Measurements from ENCODE around the gene SYNCRIP.
"Not testable (repeated sequence)": the region's sequence is repeated elsewhere in the genome, so short reads cannot be mapped to it uniquely, and the experiment has no call there.

The SYNCRIP gene

DNA sequence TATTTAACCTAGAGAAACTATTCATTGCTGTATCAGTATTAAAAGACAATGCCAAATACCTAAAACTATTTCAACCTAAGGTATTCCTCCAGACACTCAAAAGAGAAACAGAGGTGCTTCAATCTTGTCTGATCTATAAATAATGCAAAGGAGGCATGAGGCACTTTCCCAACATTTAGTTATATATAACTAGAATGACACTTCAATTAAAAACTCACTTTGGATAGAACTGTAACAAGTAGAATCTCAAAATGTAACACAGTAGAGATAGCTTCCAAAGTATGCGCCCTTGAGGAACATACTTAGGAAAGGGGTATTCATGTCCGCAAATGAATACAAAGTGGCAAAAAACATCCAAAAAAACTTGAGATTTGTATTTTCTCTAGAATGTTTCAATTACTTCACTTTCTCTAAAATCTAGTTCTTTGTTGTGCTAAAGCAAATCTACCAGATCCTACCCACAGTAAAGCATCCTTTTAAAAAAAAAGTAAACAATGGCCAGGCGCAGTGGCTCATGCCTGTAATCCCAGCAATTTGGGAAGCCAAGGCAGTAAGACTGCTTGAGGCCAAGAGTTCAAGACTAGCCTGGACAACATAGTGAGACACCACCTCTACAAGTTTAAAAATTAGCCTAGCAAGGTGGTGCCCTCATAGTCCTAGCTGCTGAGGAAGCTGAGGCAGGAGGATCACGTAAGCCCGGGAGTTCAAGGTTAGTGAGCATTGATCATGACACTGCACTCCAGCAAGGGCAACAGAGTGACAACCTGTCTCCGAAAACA, 10.3 kb downstream of the SYNCRIP start:
- Histone ChIP-seq H3K27me3 (ENCODE audit: insufficient read depth, low read length) (no peaks in the 10 kb centered on the region), H3K27ac (ENCODE audit: low read depth, low read length) (no peak overlapping the region), H3K36me3 (ENCODE audit: insufficient read depth, low read length) (peaks cover 64% of the 10 kb centered on the region), H3K4me1 (ENCODE audit: control insufficient read depth, insufficient read depth, low read length, unreplicated experiment) (peaks cover 15% of the 10 kb centered on the region), H3K4me3 (ENCODE audit: low read depth, low read length) (no peak overlapping the region), H2AFZ (ENCODE audit: low read length, unreplicated experiment) (no peak overlapping the region), H3K79me2 (ENCODE audit: control insufficient read depth, insufficient read depth, low read length, unreplicated experiment) (peaks cover 92% of the 10 kb centered on the region)

DNA sequence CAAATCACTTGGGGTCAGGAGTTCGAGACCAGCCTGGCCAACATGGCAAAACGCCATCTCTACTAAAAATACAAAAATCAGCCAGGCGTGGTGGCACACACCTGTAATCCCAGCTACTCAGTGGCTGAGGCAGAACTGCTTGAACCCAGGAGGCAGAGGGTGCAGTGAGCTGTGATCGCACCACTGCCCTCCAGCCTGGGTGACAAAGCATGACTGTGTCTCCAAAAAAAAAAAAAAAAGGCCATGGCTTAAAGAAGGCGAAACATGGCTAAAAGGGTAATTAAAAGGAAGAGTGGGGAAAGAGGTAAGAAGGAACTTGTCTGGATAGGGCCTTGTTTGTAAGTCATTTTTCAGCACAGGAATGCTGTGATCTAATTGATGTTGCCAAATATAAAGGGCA, 11.6 kb downstream of the SYNCRIP start:
- not testable (repeated sequence) for H2AFZ ChIP-seq (ENCODE audit: low read length, unreplicated experiment); H3K4me1 ChIP-seq (ENCODE audit: control insufficient read depth, insufficient read depth, low read length, unreplicated experiment); H3K27me3 ChIP-seq (ENCODE audit: insufficient read depth, low read length); H3K4me3 ChIP-seq (ENCODE audit: low read depth, low read length); H3K27ac ChIP-seq (ENCODE audit: low read depth, low read length)
- peaks cover 92% of the 10 kb centered on the region for H3K79me2 ChIP-seq (ENCODE audit: control insufficient read depth, insufficient read depth, low read length, unreplicated experiment)
- H3K36me3 ChIP-seq (ENCODE audit: insufficient read depth, low read length): peaks cover 63% of the 10 kb centered on the region

GRCh38 chr6:85628353-85628752, 14.3 kb downstream of the SYNCRIP start:
- Histone ChIP-seq H2AFZ (ENCODE audit: low read length, unreplicated experiment) (no peak overlapping the region), H3K4me1 (ENCODE audit: control insufficient read depth, insufficient read depth, low read length, unreplicated experiment) (peaks cover 7% of the 10 kb centered on the region), H3K79me2 (ENCODE audit: control insufficient read depth, insufficient read depth, low read length, unreplicated experiment) (peaks cover 94% of the 10 kb centered on the region), H3K27ac (ENCODE audit: low read depth, low read length) (no peak overlapping the region), H3K27me3 (ENCODE audit: insufficient read depth, low read length) (no peaks in the 10 kb centered on the region), H3K4me3 (ENCODE audit: low read depth, low read length) (no peak overlapping the region), H3K36me3 (ENCODE audit: insufficient read depth, low read length) (peaks cover 50% of the 10 kb centered on the region)

DNA sequence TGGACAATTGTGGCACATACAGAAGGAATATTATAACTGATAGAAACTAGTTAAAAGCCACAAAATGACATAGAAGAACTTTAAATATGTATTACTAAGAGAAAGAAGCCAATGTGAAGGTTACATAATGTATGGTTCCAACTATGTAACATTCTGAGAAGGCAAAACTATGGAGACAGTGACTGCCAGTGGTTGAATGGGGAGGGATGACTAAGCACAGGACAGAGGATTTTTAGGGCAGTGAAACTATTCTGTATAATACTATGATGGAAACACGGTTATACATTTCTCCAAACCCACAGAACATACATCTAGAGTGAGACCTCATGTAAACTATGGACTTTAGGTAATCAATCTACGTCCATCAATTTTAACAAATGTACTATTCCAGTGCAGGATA, 22.4 kb downstream of the SYNCRIP start:
- H2AFZ ChIP-seq (ENCODE audit: low read length, unreplicated experiment): no peak overlapping the region
- peaks cover 72% of the 10 kb centered on the region for H3K36me3 ChIP-seq (ENCODE audit: insufficient read depth, low read length)
- peak overlapping the region; percentile 24 for H3K27ac ChIP-seq (ENCODE audit: low read depth, low read length)
- no peak overlapping the region for H3K4me3 ChIP-seq (ENCODE audit: low read depth, low read length)
- H3K79me2 ChIP-seq (ENCODE audit: control insufficient read depth, insufficient read depth, low read length, unreplicated experiment): peaks cover 89% of the 10 kb centered on the region
- no peaks in the 10 kb centered on the region for H3K27me3 ChIP-seq (ENCODE audit: insufficient read depth, low read length)
- H3K4me1 ChIP-seq (ENCODE audit: control insufficient read depth, insufficient read depth, low read length, unreplicated experiment): peaks cover 18% of the 10 kb centered on the region

GRCh38 chr6:85614780-85615179, 27.9 kb downstream of the SYNCRIP start:
- Histone ChIP-seq H3K27me3 (ENCODE audit: insufficient read depth, low read length) (no peaks in the 10 kb centered on the region), H3K4me3 (ENCODE audit: low read depth, low read length) (no peak overlapping the region), H3K27ac (ENCODE audit: low read depth, low read length) (no peak overlapping the region), H2AFZ (ENCODE audit: low read length, unreplicated experiment) (no peak overlapping the region), H3K79me2 (ENCODE audit: control insufficient read depth, insufficient read depth, low read length, unreplicated experiment) (peaks cover 54% of the 10 kb centered on the region), H3K4me1 (ENCODE audit: control insufficient read depth, insufficient read depth, low read length, unreplicated experiment) (no peaks in the 10 kb centered on the region), H3K36me3 (ENCODE audit: insufficient read depth, low read length) (peaks cover 89% of the 10 kb centered on the region)

GRCh38 chr6:85612690-85613474, 29.8 kb downstream of the SYNCRIP start:
- Histone ChIP-seq H3K27me3 (ENCODE audit: insufficient read depth, low read length) (no peaks in the 10 kb centered on the region), H3K79me2 (ENCODE audit: control insufficient read depth, insufficient read depth, low read length, unreplicated experiment) (peaks cover 37% of the 10 kb centered on the region), H3K4me1 (ENCODE audit: control insufficient read depth, insufficient read depth, low read length, unreplicated experiment) (no peaks in the 10 kb centered on the region), H3K4me3 (ENCODE audit: low read depth, low read length) (no peak overlapping the region), H3K27ac (ENCODE audit: low read depth, low read length) (no peak overlapping the region), H3K36me3 (ENCODE audit: insufficient read depth, low read length) (peaks cover 78% of the 10 kb centered on the region), H2AFZ (ENCODE audit: low read length, unreplicated experiment) (no peak overlapping the region)

DNA sequence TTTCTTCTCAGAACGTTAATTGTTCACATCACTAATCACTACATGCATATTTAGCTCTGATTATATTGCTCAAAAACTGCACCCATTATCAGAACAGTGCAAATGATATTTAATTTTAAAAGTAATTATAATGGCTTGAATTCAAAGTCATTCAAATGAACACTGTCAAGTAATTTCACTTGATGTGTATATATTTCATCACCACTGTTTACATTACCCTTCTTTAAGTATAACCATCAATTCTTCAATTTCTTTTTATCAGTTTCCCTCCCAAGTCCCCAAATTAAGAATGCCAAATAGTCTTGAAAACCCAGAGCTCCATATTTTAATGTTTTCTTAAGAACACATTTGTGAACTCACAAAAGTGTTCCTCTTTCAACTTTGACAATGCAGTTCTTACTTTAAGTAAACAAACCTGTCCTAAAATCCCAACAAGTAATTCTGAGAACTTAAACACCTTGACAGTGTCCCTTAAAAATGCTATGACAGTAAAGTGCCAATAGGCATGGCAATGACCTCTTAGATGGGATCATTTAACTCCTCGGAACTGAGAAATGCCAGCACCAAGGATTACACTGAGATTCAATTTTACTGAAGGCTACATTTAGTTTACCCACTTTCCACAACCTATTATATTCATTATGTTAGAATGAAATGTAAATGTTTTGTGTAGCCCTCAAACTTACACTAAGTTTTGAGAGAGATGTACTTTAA, 32.3 kb downstream of the SYNCRIP start:
- Histone ChIP-seq H3K4me1 (ENCODE audit: control insufficient read depth, insufficient read depth, low read length, unreplicated experiment) (no peaks in the 10 kb centered on the region), H3K27ac (ENCODE audit: low read depth, low read length) (no peak overlapping the region), H3K4me3 (ENCODE audit: low read depth, low read length) (no peak overlapping the region), H3K79me2 (ENCODE audit: control insufficient read depth, insufficient read depth, low read length, unreplicated experiment) (peaks cover 16% of the 10 kb centered on the region), H3K36me3 (ENCODE audit: insufficient read depth, low read length) (peaks cover 74% of the 10 kb centered on the region), H3K27me3 (ENCODE audit: insufficient read depth, low read length) (no peaks in the 10 kb centered on the region), H2AFZ (ENCODE audit: low read length, unreplicated experiment) (no peak overlapping the region)

DNA sequence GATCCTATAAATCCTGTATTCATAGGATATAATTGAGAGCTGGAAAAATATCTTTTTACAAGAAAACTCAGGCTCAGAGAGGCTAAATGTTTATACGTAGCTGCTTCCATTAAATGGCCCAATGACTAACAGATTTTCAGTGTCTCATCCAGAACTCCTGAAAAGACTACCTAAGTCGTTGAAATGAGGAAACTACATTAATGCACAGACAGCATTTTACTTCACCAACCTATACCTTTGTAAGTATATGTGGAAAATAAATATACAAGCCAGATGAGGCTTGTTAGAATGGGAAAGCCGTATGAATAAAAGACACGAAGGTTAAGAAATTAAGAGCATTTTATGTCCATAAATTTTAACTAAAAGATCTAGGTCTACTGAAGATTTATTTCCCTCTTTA, 40.6 kb downstream of the SYNCRIP start:
- no peak overlapping the region for H3K27ac ChIP-seq (ENCODE audit: low read depth, low read length)
- H3K79me2 ChIP-seq (ENCODE audit: control insufficient read depth, insufficient read depth, low read length, unreplicated experiment): no peaks in the 10 kb centered on the region
- H2AFZ ChIP-seq (ENCODE audit: low read length, unreplicated experiment): no peak overlapping the region
- no peak overlapping the region for H3K4me3 ChIP-seq (ENCODE audit: low read depth, low read length)
- H3K27me3 ChIP-seq (ENCODE audit: insufficient read depth, low read length): no peaks in the 10 kb centered on the region
- no peaks in the 10 kb centered on the region for H3K4me1 ChIP-seq (ENCODE audit: control insufficient read depth, insufficient read depth, low read length, unreplicated experiment)
- peaks cover 12% of the 10 kb centered on the region; the same call in 1 of the 2 replicates for H3K36me3 ChIP-seq (ENCODE audit: insufficient read depth, low read length)

DNA sequence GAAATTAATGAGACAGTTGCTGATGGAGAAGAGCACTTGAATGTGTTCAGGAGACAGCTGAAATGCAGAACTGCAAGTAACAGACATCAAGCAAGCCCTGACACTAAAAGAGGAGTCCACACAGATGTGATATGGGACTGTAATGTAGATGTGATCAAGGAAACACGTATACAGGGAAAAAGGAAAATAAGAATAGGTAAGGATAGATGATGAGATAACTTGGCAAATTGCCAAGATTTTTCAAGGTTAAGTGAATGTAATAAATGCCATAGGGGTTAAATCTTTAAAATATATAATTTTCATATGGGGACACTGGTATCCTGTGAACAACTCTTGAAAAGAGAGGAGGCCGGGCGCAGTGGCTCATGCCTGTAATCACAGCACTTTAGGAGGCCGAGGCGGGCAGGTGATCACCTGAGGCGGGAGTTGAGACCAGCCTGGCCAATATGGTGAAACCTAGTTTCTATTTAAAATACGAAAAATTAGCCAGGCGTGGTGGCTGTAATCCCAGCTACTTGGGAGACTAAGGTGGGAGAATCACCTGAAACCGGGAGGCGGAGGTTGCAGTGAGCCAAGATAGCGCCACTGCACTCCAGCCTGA, 41.9 kb downstream of the SYNCRIP start:
- Histone ChIP-seq H3K36me3 (ENCODE audit: insufficient read depth, low read length) (0 out of 2 replicates have a peak, but pooled peaks cover 2% of the 10 kb centered on the region), H3K27ac (ENCODE audit: low read depth, low read length) (no peak overlapping the region), H3K27me3 (ENCODE audit: insufficient read depth, low read length) (no peaks in the 10 kb centered on the region), H3K79me2 (ENCODE audit: control insufficient read depth, insufficient read depth, low read length, unreplicated experiment) (no peaks in the 10 kb centered on the region), H2AFZ (ENCODE audit: low read length, unreplicated experiment) (no peak overlapping the region), H3K4me3 (ENCODE audit: low read depth, low read length) (no peak overlapping the region), H3K4me1 (ENCODE audit: control insufficient read depth, insufficient read depth, low read length, unreplicated experiment) (peaks cover under 1% of the 10 kb centered on the region)

DNA sequence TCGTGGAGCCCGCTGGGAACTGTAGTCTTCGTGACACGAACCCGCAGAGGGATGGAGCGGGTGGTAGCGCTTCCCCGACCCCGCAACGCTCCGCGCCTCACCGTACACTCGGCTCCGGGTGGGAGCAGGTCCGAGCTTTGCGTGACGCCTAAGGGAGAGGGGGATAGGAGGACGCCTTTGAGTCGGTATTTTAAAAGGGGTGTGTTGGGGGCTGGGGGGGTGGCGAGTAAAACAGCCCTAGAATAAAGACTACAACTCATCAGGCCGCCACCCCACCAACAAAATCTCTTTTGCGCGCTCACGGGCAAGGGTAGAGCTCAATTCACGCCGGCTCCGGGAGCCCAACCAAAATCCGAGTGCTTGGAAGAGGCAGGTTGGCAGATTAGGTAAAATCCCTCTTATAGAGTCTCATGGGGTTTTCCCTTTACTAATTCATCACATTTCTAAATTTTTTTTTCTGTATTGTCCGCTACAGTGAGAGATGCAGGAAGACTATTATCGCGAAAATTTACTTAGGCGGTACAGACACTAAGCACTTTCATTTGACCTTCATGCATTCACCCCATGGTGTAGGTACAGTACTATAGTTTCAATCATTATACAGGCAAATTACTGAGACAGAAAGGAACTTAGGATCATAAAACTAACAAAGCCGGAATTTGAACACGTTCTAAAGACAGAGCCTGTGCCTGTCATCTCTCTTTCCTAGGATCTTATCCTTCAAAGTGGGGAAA, 48.3 kb downstream of the SYNCRIP start:
- Histone ChIP-seq H3K79me2 (ENCODE audit: control insufficient read depth, insufficient read depth, low read length, unreplicated experiment) (peaks cover 32% of the 10 kb centered on the region), H3K4me1 (ENCODE audit: control insufficient read depth, insufficient read depth, low read length, unreplicated experiment) (peaks cover 10% of the 10 kb centered on the region), H3K27me3 (ENCODE audit: insufficient read depth, low read length) (no peaks in the 10 kb centered on the region), H2AFZ (ENCODE audit: low read length, unreplicated experiment) (peak overlapping the region; percentile 55), H3K4me3 (ENCODE audit: low read depth, low read length) (peak overlapping the region; percentile 97), H3K36me3 (ENCODE audit: insufficient read depth, low read length) (peaks cover 17% of the 10 kb centered on the region), H3K27ac (ENCODE audit: low read depth, low read length) (peak overlapping the region; percentile 93)

Measured in ACC112 (cell line).